Stimulated activated CD8-positive, alpha-beta memory T cell treated with anti-CD3 and anti-CD28 coated beads, Interleukin-2, amount 100 ng/mL, for 48 hours (primary cell): ENCODE results near the gene MPPED1.

Experiments
- DNase-seq, 2 donors: peaks; one replicate each; pipeline ENCODE4 v3.0.0-alpha.2; 2020; ENCODE audit warnings: low read depth in 2 of 2

The MPPED1 gene

GRCh38 chr22:43429426-43429825 is 17.6 kb downstream of the MPPED1 start:
- DNase-seq, result no peak

GRCh38 chr22:43431808-43432554 is 20.2 kb downstream of the MPPED1 start:
- DNase-seq, result no peak

- DNase-seq, result no peak
These were observed 21.1 kb downstream of the MPPED1 start for GRCh38 chr22:43432883-43433415.

- no peak for DNase-seq
These were observed 21.8 kb downstream of the MPPED1 start for GRCh38 chr22:43433451-43434274.

GRCh38 chr22:43434275-43434927 is 22.6 kb downstream of the MPPED1 start:
- DNase-seq, result no peak

GRCh38 chr22:43434928-43435311 is 23.1 kb downstream of the MPPED1 start:
- DNase-seq, result no peak

- no peak for DNase-seq
These were observed 24.3 kb downstream of the MPPED1 start for GRCh38 chr22:43435851-43436811.

- DNase-seq, result no peak
These were observed 25.1 kb downstream of the MPPED1 start for GRCh38 chr22:43436868-43437267.

GRCh38 chr22:43437871-43438475 is 26.2 kb downstream of the MPPED1 start:
- DNase-seq, result no peak

- DNase-seq, result no peak
These were observed 27.0 kb downstream of the MPPED1 start for GRCh38 chr22:43438666-43439347.

GRCh38 chr22:43439368-43440103 is 27.7 kb downstream of the MPPED1 start:
- DNase-seq, result no peak

- no peak for DNase-seq
These were observed 28.2 kb downstream of the MPPED1 start for GRCh38 chr22:43440104-43440387.

- no peak for DNase-seq
These were observed 28.7 kb downstream of the MPPED1 start for GRCh38 chr22:43440556-43440955.

GRCh38 chr22:43441216-43441615 is 29.4 kb downstream of the MPPED1 start:
- DNase-seq, result no peak

GRCh38 chr22:43441751-43442150 is 29.9 kb downstream of the MPPED1 start:
- no peak for DNase-seq

- no peak for DNase-seq
These were observed 30.8 kb downstream of the MPPED1 start for GRCh38 chr22:43442386-43443151.

GRCh38 chr22:43443152-43443471 is 31.3 kb downstream of the MPPED1 start:
- no peak for DNase-seq

GRCh38 chr22:43446037-43446803 is 34.4 kb downstream of the MPPED1 start:
- DNase-seq, result no peak
